ENCODE results near the gene CRTAC1. TPM values are rescaled to one million over a fixed set of nuclear protein-coding genes. Genes with fewer than 3 reads are reported as not detected.
A peak's percentile ranks its signal among the peaks of the same experiment; 100 is the strongest.

Gene CRTAC1
- polyA plus RNA-seq, 4 donors, result 19.1 to 50.5 (median 34.2) TPM

- DNase-seq (ENCODE audit: low read depth in 4 of 4, low spot score in 3 of 4), result no peak
Measured at GRCh38 chr10:97876402-97876801, 154.0 kb downstream of the CRTAC1 start.

DNA sequence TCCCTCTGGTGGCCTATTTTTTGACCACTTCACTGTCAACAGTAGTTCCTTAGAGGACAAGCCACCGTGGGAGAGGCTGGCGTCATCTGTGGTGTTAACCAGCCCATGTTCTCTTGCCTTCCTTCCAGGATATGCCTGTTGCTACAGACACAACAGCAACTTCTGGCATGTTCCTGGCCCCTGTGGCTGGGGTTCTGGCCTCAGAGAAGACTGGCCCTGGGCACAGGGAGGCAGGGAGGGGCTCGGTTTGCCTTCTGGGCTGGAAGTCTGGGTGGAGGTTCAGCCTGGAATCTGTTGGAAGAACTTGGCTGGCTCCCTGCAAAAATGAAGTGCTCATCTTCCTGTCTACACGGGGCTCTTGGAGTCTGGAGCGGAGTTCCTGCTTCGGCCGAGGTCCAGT is 155.0 kb downstream of the CRTAC1 start:
- no peak for DNase-seq (ENCODE audit: low read depth in 4 of 4, low spot score in 3 of 4)

GRCh38 chr10:97874332-97874731 is 156.1 kb downstream of the CRTAC1 start:
- no peak for DNase-seq (ENCODE audit: low read depth in 4 of 4, low spot score in 3 of 4)

DNA sequence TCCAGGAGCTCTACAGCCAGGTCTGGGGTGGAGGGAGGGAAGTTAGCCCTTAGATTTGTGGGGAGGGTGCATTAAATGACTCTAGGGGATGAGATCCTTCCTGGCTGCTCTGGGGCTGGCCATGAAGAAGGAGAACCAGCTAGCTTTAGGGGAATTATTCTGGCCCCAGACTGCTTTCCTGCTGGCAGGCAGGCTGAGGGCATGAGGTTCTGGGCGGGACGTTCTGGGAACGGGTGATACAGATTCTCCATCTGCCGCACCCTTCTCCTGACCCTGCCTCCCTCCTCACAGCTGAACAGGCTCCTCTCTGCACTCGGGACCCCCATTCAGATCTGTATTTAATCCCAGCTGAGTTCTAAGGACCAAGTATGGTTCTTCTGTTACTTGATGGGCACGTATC is 156.9 kb downstream of the CRTAC1 start:
- DNase-seq (ENCODE audit: low read depth in 4 of 4, low spot score in 3 of 4), result no peak

DNA sequence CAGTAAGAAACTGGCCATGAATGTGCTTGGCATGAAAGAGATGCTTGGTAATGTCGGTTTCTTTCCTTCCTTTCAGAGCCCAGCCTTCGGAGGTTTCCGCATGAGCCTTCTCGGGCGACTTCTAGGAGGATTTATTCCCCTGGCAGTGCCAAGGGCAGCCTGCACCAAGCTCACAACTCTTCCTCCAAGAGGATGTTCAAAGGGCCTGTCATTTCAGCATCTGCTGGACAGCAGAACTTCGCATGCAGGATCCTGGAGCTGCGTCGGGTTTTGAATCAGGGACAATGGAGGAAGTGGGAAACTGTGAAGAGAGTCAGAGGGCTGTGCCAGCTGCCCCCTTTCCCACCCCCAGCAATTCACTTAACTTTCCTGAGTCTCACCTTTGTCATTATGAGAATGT is 159.4 kb downstream of the CRTAC1 start:
- DNase-seq (ENCODE audit: low read depth in 4 of 4, low spot score in 3 of 4), result no peak

GRCh38 chr10:97869091-97870042 is 161.1 kb downstream of the CRTAC1 start:
- peak in 2 of 4 donors; percentile 39 to 40 for DNase-seq (ENCODE audit: low read depth in 4 of 4, low spot score in 3 of 4)

DNA sequence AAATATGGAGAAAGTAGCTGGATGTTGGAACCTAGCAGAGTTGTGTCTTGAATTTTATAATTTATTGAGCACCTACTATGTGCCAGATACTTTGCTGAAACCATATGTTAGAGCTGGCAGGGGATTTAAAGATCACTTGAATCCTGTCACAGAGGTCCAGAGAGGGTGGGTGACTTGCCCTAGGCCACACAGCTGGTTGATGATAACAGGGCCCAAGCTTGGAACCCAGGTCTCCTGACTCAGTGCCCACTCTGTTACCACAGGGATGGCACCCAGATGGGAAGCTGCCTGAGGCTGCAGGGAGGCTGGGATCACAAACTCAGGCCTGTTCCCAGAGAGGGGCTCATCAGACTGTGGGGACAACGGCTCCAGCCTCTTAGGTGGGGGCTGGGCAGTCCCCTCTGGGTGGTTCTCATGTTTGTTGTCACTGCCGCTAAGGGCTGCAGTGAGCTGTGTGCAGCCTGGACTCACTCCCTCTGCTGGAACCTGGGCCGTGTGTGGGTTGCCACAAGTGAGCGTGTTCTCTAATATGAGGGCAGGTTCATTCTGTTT is 162.2 kb downstream of the CRTAC1 start:
- no peak for DNase-seq (ENCODE audit: low read depth in 4 of 4, low spot score in 3 of 4)

GRCh38 chr10:97867220-97867800 is 163.1 kb downstream of the CRTAC1 start:
- DNase-seq (ENCODE audit: low read depth in 4 of 4, low spot score in 3 of 4), result no peak

DNA sequence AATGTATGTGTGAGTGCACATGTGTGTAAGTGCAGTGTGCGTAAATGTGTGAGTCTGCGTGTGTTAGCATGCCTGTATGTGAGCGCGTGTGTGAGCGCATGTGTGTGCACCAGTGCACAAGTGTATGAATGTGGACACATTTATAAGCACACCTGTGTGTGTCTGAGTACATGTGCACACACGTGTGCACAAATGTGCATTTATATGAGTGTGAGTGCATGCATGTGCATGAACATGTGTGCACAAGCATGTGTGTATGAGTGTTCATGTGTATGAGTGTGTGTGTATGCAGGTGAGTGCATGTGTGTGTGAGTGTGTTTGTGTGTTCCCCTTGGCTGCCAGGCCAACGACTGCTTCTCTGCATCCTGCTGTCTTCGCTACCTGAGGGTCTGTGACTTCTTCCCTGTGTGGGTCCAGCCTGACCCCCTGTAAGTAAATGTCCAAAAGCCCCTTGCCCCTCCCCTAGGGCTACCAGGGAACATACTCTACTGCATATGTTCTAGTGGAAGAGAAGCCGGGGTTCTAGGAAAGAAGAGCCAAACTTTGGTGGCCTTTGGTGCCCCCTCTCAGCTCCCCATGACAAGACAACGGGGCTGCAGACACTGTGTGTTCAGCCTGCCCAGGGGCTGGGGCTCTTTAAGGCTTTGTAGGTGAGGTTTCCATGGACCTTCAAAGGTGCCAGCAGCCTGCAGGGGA is 163.7 kb downstream of the CRTAC1 start:
- DNase-seq (ENCODE audit: low read depth in 4 of 4, low spot score in 3 of 4), result no peak

DNA sequence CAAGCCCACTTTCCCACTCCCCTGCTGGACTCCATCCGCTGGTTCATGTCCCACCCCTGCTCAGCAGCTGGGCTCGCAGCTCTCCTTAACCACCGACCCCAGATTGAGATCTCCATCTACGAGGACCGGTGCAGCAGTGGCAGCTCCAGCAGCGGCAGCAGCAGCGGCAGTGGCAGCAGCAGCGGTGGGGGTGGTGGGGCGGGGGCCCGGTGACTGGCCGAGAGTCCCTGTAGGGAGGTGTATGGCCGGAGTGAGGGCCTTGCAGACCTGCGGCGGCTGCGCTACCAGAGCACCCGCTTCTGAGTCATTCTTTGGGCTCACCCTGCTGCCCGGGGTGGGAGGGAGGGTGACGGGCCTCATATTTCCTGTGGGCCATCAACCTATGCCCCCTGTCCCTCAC is 164.9 kb downstream of the CRTAC1 start:
- no peak for DNase-seq (ENCODE audit: low read depth in 4 of 4, low spot score in 3 of 4)

- no peak for DNase-seq (ENCODE audit: low read depth in 4 of 4, low spot score in 3 of 4)
Measured at GRCh38 chr10:97863808-97864207, 166.6 kb downstream of the CRTAC1 start.

DNA sequence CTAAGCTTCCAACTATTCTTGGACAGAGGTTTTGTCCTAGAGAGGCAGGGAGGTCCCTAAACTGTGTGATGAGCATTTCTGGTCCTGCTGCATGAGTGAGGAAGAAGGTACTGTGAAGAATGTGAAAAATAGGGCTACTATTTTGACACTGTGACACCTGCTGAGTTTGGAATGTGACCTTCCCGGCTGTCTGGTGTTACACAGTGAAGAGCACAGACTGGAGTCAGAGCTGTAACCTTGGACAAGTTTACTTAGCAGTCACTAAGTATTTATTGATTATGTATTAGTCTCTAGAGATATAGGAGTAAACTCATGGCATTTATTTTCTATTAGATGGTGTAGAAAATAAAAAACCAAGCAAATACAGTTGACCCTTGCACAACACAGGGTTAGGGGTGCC is 168.5 kb downstream of the CRTAC1 start:
- DNase-seq (ENCODE audit: low read depth in 4 of 4, low spot score in 3 of 4), result no peak

GRCh38 chr10:97861097-97861750 is 169.2 kb downstream of the CRTAC1 start:
- no peak for DNase-seq (ENCODE audit: low read depth in 4 of 4, low spot score in 3 of 4)

DNA sequence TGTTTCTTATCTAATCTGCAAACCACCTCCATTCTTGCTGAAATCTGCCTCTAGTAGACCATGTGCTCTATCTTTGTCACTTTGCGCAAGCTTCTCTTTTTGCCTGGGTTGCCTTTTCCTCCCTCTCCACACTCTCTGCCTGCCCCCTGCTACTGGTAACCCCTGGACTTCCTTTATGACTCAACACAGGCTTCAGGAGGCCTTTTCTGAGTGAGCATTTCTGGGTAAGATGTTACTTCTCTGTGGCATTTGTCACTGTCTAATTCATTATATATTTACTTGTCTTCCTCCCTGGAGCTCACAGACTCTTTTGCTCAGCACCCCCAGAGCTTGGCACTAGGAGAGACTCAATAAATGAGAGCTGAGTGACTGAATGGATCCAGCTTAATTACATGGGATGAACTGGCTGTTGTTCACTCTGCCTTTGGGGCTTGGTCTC is 172.4 kb downstream of the CRTAC1 start:
- DNase-seq (ENCODE audit: low read depth in 4 of 4, low spot score in 3 of 4), result no peak

DNA sequence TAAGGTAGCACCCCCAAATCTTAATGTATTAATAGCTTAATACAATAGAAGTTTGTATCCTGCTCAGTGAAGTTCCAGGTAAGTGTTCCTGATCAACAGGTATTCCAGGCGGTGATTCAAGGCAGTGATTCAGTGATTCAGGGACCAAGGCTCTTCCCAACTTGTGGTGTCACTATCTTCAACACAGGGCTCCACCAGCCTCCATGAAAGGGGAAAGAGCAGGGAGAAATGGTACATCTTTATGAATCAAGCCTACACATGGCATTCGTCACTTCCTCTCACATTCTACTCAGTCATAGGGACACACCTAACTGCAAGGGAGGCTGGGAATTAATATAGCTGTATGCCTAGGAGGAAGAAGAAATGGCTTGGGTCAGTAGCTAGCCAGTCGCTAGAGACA is 175.7 kb downstream of the CRTAC1 start:
- no peak for DNase-seq (ENCODE audit: low read depth in 4 of 4, low spot score in 3 of 4)

- no peak for DNase-seq (ENCODE audit: low read depth in 4 of 4, low spot score in 3 of 4)
Measured at GRCh38 chr10:97852840-97853405, 177.5 kb downstream of the CRTAC1 start.

GRCh38 chr10:97852277-97852676 is 178.1 kb downstream of the CRTAC1 start:
- no peak for DNase-seq (ENCODE audit: low read depth in 4 of 4, low spot score in 3 of 4)

DNA sequence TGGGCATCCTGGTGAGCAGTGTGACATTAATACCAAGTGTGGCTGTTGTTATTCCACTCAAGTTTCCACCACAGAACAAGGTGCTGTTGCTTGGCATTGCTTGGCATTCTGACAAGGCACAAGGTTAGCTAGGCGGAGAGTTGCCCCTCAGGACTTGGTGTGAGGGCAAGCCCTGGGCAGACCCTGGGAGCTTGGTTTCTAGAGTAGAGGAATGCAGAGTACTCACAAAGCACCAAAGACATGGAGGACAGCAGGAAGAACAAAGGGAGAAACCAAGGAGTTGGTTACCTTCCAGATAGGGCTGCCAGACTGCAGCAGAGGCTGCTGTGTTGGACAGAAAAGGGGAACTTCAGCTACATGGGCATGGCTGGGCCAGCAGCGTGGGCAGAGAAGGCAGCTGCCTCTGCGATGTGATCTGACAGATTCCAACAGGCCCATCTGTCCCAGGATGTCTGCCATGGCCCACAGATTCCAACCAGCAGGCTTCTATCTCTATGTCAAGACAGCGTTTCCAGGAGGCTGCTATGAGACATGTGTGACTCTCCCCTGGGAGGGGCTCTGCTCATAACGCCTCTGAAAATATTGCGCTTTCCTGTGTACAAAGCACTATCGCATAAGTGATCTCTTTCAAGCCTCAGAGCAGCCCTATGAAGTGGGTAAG is 178.9 kb downstream of the CRTAC1 start:
- DNase-seq (ENCODE audit: low read depth in 4 of 4, low spot score in 3 of 4), result no peak

GRCh38 chr10:97850446-97850845 is 180.0 kb downstream of the CRTAC1 start:
- no peak for DNase-seq (ENCODE audit: low read depth in 4 of 4, low spot score in 3 of 4)
